GM12878 (cell line): ENCODE data around the gene LRRC75A. TPM values are rescaled to one million over a fixed set of nuclear protein-coding genes. Genes with fewer than 3 reads are reported as not detected.

ENCODE experiments used
- CHD4 ChIP-seq: fragments of 200-600 bp; sonication (generic); IDR thresholded peaks from 2 replicates; pipeline ENCODE4 v1.6.1; 2016; ENCODE audit warnings: mild to moderate bottlenecking
- GABPA ChIP-seq: IDR thresholded peaks from 2 replicates; pipeline ENCODE4 v1.6.1; 2014; ENCODE audit warnings: antibody characterized with exemption, low read depth, mild to moderate bottlenecking, inconsistent platforms
- KAT2A ChIP-seq: conservative IDR thresholded peaks from 2 replicates; pipeline ENCODE4 v1.6.1; 2011; ENCODE audit warnings: low read depth, low read length; ENCODE audit not compliant: control insufficient read depth
- POLR2AphosphoS5 ChIP-seq: IDR thresholded peaks from 2 replicates; pipeline ENCODE4 v1.6.1; 2011; ENCODE audit warnings: mild to moderate bottlenecking, low read length, inconsistent platforms
- RBBP5 ChIP-seq: fragments of 200-600 bp; sonication (generic); conservative IDR thresholded peaks from 2 replicates; pipeline ENCODE4 v1.6.1; 2016
- RFX5 ChIP-seq: IDR thresholded peaks from 2 replicates; pipeline ENCODE4 v1.6.1; 2011; ENCODE audit warnings: low read depth, low read length, improper control_type of control experiment
- SP1 ChIP-seq: IDR thresholded peaks from one replicate; pipeline ENCODE4 v1.6.1; 2011; ENCODE audit warnings: low read depth, low read length
- STAT3 ChIP-seq: IDR thresholded peaks from 2 replicates; pipeline ENCODE4 v1.6.1; 2011; ENCODE audit warnings: low read depth, low read length, improper control_type of control experiment
- polyA plus RNA-seq, 11 experiments: library from polyadenylated mRNA; depleted of rRNA in 4 of 11; unstranded in 6 of 11; stranded (reverse) in 5 of 11; fragments of >200 nt; fragmentation: Nextera tagmentation in 4 of 11; fragmentation: Illumina TruSeq in 1 of 11; extraction: Ambion mirVana in 4 of 11; extraction: Trizol in 1 of 11; gene quantifications; 1 replicate in 1 of 11; 2 replicates in 10 of 11; pipeline versions ENCODE4 v1.2.1 to v1.2.3, GENCODE V29; 2011 to 2016; ENCODE audit warnings: inconsistent platforms in 2 of 11, missing spikeins in 2 of 11, low read depth in 1 of 11
- total RNA-seq, 4 experiments: library from RNA; depleted of rRNA in 3 of 4; stranded (reverse); fragments of >200 nt in 3 of 4; fragmentation: Illumina TruSeq in 1 of 4; extraction: Trizol in 1 of 4; gene quantifications; 2 replicates each; pipeline versions ENCODE4 v1.2.1 to v1.2.3, GENCODE V29; 2013 to 2021
- TF ChIP-seq, protein P1 (sequence below): fragments of 450-650 bp; IDR thresholded peaks from 2 replicates; pipeline ENCODE4 v1.6.1; 2018; ENCODE audit warnings: mild to moderate bottlenecking, low read depth, moderate library complexity; ENCODE audit not compliant: partially characterized antibody
- TF ChIP-seq, protein P2 (sequence below): fragments of 150-350 bp; IDR thresholded peaks from 2 replicates; pipeline ENCODE4 v1.6.1; 2016; ENCODE audit warnings: low read depth, low read length

LRRC75A gene
- total and polyA plus RNA-seq, 10 of the 15 experiments (the other 5 are each of a cell fraction or from before 2014, with no cell fraction given) = 0.01 to 1.3 (median 0.09) TPM; not detected in 2

DNA sequence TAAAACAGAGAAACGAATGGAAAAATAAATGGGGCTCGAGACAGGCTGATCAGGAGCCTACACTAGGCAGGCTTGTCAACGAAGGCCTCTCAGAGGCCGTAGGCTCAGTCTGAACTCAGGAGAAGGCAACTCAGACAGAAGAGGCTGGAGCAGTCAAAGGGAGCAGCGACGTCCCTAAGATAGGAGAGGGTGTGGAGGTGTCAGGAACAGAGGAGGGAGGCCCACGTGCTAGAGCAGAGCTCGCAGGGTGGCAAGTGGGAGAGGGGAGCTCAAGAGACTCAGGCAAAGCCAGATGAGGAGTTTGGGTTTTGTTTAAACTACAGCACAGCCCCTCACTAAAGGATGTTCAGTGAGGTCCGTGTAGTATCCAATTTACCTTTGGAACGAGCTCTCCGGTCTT is 32.7 kb downstream of the LRRC75A start (continued):
- TF ChIP-seq KAT2A (no peak), RBBP5 (no peak), STAT3 (no peak), RFX5 (no peak), SP1 (no peak), GABPA (no peak), POLR2AphosphoS5 (no peak), CHD4 (no peak)
- TF ChIP-seq, protein P1, sequence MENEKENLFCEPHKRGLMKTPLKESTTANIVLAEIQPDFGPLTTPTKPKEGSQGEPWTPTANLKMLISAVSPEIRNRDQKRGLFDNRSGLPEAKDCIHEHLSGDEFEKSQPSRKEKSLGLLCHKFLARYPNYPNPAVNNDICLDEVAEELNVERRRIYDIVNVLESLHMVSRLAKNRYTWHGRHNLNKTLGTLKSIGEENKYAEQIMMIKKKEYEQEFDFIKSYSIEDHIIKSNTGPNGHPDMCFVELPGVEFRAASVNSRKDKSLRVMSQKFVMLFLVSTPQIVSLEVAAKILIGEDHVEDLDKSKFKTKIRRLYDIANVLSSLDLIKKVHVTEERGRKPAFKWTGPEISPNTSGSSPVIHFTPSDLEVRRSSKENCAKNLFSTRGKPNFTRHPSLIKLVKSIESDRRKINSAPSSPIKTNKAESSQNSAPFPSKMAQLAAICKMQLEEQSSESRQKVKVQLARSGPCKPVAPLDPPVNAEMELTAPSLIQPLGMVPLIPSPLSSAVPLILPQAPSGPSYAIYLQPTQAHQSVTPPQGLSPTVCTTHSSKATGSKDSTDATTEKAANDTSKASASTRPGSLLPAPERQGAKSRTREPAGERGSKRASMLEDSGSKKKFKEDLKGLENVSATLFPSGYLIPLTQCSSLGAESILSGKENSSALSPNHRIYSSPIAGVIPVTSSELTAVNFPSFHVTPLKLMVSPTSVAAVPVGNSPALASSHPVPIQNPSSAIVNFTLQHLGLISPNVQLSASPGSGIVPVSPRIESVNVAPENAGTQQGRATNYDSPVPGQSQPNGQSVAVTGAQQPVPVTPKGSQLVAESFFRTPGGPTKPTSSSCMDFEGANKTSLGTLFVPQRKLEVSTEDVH = no peak
- TF ChIP-seq, protein P2, sequence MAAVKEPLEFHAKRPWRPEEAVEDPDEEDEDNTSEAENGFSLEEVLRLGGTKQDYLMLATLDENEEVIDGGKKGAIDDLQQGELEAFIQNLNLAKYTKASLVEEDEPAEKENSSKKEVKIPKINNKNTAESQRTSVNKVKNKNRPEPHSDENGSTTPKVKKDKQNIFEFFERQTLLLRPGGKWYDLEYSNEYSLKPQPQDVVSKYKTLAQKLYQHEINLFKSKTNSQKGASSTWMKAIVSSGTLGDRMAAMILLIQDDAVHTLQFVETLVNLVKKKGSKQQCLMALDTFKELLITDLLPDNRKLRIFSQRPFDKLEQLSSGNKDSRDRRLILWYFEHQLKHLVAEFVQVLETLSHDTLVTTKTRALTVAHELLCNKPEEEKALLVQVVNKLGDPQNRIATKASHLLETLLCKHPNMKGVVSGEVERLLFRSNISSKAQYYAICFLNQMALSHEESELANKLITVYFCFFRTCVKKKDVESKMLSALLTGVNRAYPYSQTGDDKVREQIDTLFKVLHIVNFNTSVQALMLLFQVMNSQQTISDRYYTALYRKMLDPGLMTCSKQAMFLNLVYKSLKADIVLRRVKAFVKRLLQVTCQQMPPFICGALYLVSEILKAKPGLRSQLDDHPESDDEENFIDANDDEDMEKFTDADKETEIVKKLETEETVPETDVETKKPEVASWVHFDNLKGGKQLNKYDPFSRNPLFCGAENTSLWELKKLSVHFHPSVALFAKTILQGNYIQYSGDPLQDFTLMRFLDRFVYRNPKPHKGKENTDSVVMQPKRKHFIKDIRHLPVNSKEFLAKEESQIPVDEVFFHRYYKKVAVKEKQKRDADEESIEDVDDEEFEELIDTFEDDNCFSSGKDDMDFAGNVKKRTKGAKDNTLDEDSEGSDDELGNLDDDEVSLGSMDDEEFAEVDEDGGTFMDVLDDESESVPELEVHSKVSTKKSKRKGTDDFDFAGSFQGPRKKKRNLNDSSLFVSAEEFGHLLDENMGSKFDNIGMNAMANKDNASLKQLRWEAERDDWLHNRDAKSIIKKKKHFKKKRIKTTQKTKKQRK = no peak
